GM12801 (cell line): ENCODE results near the gene ZNF302.

Source experiments
- CTCF ChIP-seq: IDR thresholded peaks from one replicate; pipeline ENCODE4 v1.5.1; 2011; ENCODE audit warnings: control low read depth; ENCODE audit not compliant: insufficient read length; ENCODE audit errors: extremely low read depth

The ZNF302 gene

GRCh38 chr19:34677386-34678084, at the start of gene ZNF302:
ZNF302 (plus strand) TSS chr19:34677678; CDS start chr19:34678805, 1,127 bp downstream.
- TF ChIP-seq CTCF, result no peak

- TF ChIP-seq CTCF, result no peak
These were observed 43.7 kb upstream of the ZNF302 start for GRCh38 chr19:34633802-34634201.

- no peak for TF ChIP-seq CTCF
These were observed 37.9 kb upstream of the ZNF302 start for GRCh38 chr19:34639491-34640085.

GRCh38 chr19:34642241-34642640, 35.2 kb upstream of the ZNF302 start:
- TF ChIP-seq CTCF, result no peak

GRCh38 chr19:34644991-34645461, 32.5 kb upstream of the ZNF302 start:
- TF ChIP-seq CTCF, result no peak

GRCh38 chr19:34645551-34645950, 31.9 kb upstream of the ZNF302 start:
- no peak for TF ChIP-seq CTCF

- TF ChIP-seq CTCF, result no peak
These were observed 27.5 kb upstream of the ZNF302 start for GRCh38 chr19:34649886-34650543.
